AG09319 (cell line): ENCODE measurements around the gene GALNT17.

ENCODE experiments used
- DNase-seq: peaks from one replicate; pipeline ENCODE4 v3.0.0-alpha.2; 2010; ENCODE audit warnings: low read depth; ENCODE audit errors: extremely low read depth
- CTCF ChIP-seq: IDR thresholded peaks from 2 replicates; pipeline ENCODE4 v1.5.1; 2011; ENCODE audit warnings: low read depth, mild to moderate bottlenecking, inconsistent platforms, low read length, moderate library complexity

The GALNT17 gene

GRCh38 chr7:71130031-71130679 lies 1.8 kb upstream of the GALNT17 start:
- no peak for DNase-seq
- TF ChIP-seq CTCF, result no peak

- no peak for DNase-seq
- no peak for TF ChIP-seq CTCF
Measured at GRCh38 chr7:71131256-71132126, 453 bp upstream of the GALNT17 start.

- no peak for TF ChIP-seq CTCF
- no peak for DNase-seq
Measured at GRCh38 chr7:71132377-71133231, 660 bp downstream of the GALNT17 start.

GRCh38 chr7:71133232-71133622 lies 1.3 kb downstream of the GALNT17 start:
- no peak for TF ChIP-seq CTCF
- no peak for DNase-seq

- no peak for TF ChIP-seq CTCF
- no peak for DNase-seq
Measured at GRCh38 chr7:71133856-71134255, 1.9 kb downstream of the GALNT17 start.

- no peak for DNase-seq
- TF ChIP-seq CTCF, result no peak
Measured at GRCh38 chr7:71135116-71135515, 3.2 kb downstream of the GALNT17 start.
